Skeletal muscle tissue (tissue), 4 donors: ENCODE measurements around the gene TSEN2. TPM values are rescaled to one million over a fixed set of nuclear protein-coding genes. Genes with fewer than 3 reads are reported as not detected.

Experiments used
- H3K27ac ChIP-seq: one replicate; pipeline ENCODE4 v1.7.0; 2013; ENCODE audit warnings: mild to moderate bottlenecking, low read depth, low read length, inconsistent platforms
- H3K27me3 ChIP-seq, 3 donors: one replicate each; pipeline ENCODE4 v1.7.0; 2013; ENCODE audit warnings: low read length in 3 of 3; ENCODE audit not compliant: control insufficient read depth in 3 of 3, insufficient read depth in 3 of 3
- H3K36me3 ChIP-seq, 3 donors: one replicate each; pipeline ENCODE4 v1.7.0; 2013; ENCODE audit warnings: low read length in 3 of 3; ENCODE audit not compliant: control insufficient read depth in 3 of 3, insufficient read depth in 3 of 3
- H3K4me1 ChIP-seq, 3 donors: one replicate each; pipeline ENCODE4 v1.7.0; 2013; ENCODE audit warnings: low read length in 3 of 3, mild to moderate bottlenecking in 3 of 3; ENCODE audit not compliant: control insufficient read depth in 3 of 3, insufficient read depth in 3 of 3
- H3K4me3 ChIP-seq, 3 donors: one replicate each; pipeline ENCODE4 v1.7.0; 2013; ENCODE audit warnings: low read length in 3 of 3
- H3K9ac ChIP-seq, 3 donors: one replicate each; pipeline ENCODE4 v1.7.0; 2013; ENCODE audit warnings: low read length in 3 of 3, mild to moderate bottlenecking in 3 of 3, moderate library complexity in 2 of 3, low read depth in 1 of 3
- H3K9me3 ChIP-seq, 3 donors: one replicate each; pipeline ENCODE4 v1.7.0; 2013; ENCODE audit warnings: low read length in 3 of 3; ENCODE audit not compliant: control insufficient read depth in 3 of 3
- total RNA-seq: library from RNA; depleted of rRNA; stranded (reverse); fragments of >200 nt; gene quantifications from one replicate; pipeline ENCODE4 v1.2.3, GENCODE V29; 2014
- donor health status: Osteomylitis.

Gene TSEN2
- 15.1 TPM for total RNA-seq

DNA sequence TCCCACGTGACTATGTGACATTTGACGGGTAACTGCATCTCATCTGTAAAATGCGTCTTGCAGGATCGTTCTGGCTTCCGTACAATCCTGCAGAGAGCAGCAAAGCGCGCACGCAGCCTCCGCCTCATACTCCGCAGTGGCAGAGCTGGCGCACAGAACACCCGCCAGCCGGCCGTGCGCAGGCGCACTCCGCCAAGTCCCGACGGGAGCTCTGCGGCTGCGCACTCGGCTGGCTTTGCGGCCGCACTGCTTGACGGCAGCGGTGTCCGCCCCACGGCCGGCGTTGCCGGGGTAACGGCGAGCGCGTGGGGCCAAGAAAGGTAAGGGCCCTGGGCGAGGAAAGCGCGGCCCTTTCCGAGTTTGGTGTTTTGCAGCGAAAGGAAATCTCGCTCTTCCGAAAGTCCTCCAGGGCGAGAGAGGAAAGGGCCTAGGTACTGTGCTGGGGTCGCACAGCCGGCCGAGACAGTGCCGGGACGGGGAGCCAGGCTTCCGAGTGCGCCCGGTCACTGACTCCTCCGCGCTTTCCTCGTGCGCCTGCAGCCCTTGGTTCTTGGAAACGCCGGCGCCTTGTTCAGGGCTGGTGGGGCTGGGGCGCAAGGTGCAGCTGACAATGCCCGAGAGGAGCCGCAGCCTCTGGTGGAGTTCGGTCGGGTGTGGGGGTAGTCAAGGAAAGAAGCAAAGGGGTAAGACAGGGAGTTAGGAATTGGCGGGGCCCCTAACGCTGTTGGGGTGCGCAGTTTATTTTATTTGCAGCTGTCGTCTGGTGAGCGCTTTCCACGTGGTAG, at the start of gene TSEN2:
TSS of gene TSEN2 (plus strand) at position 283 of the 785 bp plus-strand sequence. CDS start 5,321 bp downstream, outside the sequence.
- Histone ChIP-seq H3K4me1 (peaks cover 13 to 29% (median 17%) of the 10 kb centered on the region in 3 donors), H3K4me3 (peak within 1 kb of the TSS; percentile 87 to 92 (median 91)), H3K27ac (peak within 1 kb of the TSS; percentile 59), H3K9ac (peak within 1 kb of the TSS; percentile 80 to 88 (median 85)), H3K27me3 (no peaks in the 10 kb centered on the region), H3K9me3 (no peaks in the 10 kb centered on the region), H3K36me3 (no peaks in the 10 kb centered on the region)

DNA sequence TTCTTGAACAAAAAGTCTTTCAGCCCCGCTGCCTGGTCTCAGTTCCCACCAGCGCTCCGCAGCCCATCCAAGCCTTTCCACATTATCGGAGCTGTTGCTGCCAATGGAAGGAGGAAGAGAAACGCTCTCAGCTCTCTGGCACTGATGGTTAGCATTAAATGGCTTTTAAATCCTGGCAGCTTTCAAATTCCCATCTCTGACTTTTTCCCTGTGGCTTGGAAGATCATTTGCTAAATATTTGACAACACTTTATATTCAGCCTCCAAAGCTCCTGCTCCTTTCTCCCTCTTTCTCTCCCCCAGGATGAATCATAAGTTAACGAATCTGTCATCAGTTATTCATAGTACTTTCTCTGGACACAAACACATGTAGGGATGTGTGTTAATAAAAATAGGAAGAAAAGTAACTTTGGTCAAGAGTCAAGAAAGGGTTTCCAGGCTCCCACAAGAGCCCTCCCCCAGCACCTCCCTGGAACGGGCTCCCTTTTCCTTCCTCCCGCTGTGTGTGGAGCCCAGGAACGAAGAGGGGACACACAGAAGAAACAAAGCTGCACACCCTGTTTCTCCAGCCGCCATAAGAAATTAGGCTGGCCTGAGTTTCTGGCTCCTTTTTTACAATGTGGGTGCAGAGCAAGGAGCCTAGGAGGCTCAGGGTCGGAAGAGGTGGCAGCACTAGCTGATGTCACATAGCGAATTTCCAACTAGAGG, 47.6 kb upstream of the TSEN2 start:
- Histone ChIP-seq H3K27me3 (peaks cover 0 to 14% (median 3%) of the 10 kb centered on the region in 3 donors), H3K27ac (peak overlapping the region; percentile 30), H3K9me3 (no peaks in the 10 kb centered on the region), H3K36me3 (no peaks in the 10 kb centered on the region), H3K9ac (peak overlapping the region in 1 of 3 donors; percentile 16), H3K4me1 (peaks cover 4 to 12% (median 9%) of the 10 kb centered on the region in 3 donors), H3K4me3 (no peak overlapping the region)

DNA sequence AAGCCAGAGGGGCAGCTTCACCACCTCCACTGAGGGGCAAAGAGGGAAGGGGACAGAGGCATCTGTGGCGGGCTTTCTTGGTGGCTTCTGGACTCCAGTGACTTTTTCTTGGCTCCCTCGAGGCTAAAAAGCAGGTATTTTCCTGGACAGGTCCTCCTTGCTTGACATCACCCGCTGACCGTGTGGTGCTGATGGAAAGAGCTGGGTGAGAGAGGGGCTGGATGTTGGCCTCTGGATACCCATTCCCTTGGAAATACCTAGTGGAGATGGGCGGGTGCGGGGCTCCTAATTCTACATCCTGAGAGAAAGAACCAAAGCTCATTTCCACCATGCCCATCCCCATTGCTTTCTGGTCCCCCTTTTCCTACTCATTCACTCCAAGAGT, 47.1 kb upstream of the TSEN2 start:
- Histone ChIP-seq H3K27ac (no peak overlapping the region), H3K4me3 (no peak overlapping the region), H3K9ac (no peak overlapping the region), H3K4me1 (peaks cover 4 to 12% (median 9%) of the 10 kb centered on the region in 3 donors), H3K36me3 (no peaks in the 10 kb centered on the region), H3K9me3 (no peaks in the 10 kb centered on the region), H3K27me3 (peaks cover 4 to 18% (median 6%) of the 10 kb centered on the region in 3 donors)

DNA sequence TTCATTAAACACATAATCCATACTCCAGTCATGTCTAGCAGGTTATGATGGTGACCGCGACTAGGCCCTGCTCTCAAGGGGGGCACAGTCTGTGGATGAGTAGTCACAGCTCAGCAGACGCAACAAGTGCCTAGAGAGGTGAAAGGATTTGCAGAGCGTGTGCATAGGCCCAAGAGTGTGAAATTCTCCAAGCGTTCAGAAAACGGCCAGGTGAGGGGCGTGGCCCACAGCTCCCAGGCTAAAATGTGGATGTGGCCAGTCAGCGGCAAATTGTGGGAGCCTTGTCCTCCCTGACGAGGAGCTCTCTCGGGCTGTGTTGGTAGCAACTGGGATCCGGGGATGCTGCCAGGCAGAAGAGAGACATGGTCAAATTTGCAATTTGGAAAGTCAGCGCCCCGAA, 46.4 kb upstream of the TSEN2 start:
- Histone ChIP-seq H3K36me3 (no peaks in the 10 kb centered on the region), H3K27ac (no peak overlapping the region), H3K9me3 (no peaks in the 10 kb centered on the region), H3K9ac (no peak overlapping the region), H3K4me3 (no peak overlapping the region), H3K27me3 (peaks cover 4 to 24% (median 6%) of the 10 kb centered on the region in 3 donors), H3K4me1 (peaks cover 9 to 15% (median 13%) of the 10 kb centered on the region in 3 donors)

DNA sequence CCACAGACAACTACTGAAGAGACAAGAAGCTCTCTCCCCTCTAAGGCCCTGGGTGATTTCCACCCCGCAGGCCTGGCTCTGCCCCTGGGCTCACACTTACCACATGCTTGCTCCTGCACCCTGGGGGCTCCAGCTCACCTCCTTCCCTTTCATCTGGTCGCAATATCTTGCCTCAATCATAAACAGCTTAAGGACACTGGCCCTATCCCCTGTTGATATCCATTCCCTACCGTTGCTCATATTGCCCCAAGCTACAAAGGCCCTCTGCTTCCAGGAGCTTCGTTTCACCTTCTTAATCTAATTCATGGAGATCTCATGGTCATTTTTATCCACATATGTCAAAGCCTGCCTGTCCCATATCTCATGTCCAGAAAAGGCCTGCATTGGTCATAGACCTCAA, 46.0 kb upstream of the TSEN2 start:
- Histone ChIP-seq H3K36me3 (no peaks in the 10 kb centered on the region), H3K27me3 (peaks cover 4 to 29% (median 9%) of the 10 kb centered on the region in 3 donors), H3K9me3 (no peaks in the 10 kb centered on the region), H3K27ac (no peak overlapping the region), H3K4me1 (peaks cover 9 to 16% (median 14%) of the 10 kb centered on the region in 3 donors), H3K9ac (no peak overlapping the region), H3K4me3 (no peak overlapping the region)

DNA sequence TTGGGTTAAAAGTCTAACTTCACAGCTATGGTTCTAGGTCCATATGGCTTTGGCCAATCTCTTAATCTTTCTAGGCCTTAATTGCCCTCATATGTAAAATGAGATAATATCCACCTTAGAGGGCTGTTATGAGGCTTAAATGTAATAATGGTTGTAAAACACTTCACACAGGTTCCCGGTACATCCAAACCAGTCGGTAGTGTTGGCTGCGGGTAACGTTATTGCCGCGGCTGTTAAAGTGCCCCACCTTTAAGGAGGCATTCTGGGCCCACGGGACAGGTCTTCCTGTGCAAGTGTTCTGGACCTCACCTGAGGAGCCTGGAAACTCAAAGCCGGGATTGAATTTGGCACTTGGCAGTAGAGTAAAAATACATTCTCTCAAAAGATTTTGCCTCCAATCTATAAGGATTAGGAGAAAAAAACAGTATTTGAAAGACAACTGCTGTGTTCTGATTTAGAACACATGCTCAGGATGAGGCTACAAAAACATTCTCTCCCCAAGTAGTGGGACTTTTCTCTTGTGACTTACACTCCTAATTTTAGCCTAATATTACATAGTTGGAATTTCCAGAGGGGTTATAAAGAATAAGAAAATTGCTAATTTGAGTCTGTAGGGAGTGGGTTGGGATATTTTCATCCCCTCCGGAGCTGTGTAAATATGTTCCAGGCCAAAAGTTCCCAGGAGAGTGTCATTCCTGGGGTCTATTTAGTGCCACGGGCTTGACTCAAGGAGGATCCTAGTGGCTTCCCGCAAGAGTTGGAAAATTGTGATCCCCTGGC, 44.9 kb upstream of the TSEN2 start:
- Histone ChIP-seq H3K27ac (no peak overlapping the region), H3K36me3 (no peaks in the 10 kb centered on the region), H3K9ac (no peak overlapping the region), H3K4me1 (peaks cover 9 to 16% (median 14%) of the 10 kb centered on the region in 3 donors), H3K27me3 (peaks cover 4 to 38% (median 12%) of the 10 kb centered on the region in 3 donors), H3K9me3 (no peaks in the 10 kb centered on the region), H3K4me3 (no peak overlapping the region)

DNA sequence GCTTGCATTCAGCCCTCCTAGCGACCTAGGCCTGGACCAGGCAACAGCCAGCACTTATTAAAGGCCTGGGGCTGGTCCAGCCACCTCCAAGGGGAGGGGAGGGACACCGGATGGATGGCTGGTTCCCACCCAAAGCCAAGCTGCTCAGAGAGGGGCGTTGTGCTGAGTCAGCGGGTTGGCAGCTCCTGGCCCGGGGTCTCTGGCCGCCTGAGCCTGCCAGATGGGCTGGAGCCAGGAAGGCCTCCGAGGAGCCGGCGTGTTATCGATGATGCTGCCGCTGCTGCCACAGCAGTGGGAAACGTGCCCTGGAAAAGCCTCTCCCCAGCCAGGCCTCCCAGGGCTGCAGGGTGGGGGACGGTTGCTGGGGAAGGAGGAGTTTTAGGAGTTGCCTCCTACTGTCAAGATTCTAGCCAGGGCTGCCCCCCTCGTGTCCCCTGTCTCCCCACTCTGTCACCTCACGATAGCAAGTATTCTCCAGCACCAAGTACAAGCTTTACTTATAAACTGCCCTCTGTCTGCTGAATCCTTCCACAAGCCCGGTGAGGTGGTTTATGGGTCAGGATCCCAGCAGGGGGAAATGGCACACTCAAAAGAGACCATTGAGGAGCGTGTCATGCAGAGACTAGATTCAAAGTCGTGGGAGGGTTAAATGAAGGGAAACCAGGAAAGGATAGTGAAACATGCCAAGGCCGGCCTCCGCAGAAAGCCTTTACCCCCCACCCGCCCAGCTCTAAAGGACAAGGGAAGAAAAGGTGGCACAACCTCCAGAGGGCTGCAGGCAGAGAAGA, 43.2 kb upstream of the TSEN2 start:
- H3K9me3 ChIP-seq: no peaks in the 10 kb centered on the region

DNA sequence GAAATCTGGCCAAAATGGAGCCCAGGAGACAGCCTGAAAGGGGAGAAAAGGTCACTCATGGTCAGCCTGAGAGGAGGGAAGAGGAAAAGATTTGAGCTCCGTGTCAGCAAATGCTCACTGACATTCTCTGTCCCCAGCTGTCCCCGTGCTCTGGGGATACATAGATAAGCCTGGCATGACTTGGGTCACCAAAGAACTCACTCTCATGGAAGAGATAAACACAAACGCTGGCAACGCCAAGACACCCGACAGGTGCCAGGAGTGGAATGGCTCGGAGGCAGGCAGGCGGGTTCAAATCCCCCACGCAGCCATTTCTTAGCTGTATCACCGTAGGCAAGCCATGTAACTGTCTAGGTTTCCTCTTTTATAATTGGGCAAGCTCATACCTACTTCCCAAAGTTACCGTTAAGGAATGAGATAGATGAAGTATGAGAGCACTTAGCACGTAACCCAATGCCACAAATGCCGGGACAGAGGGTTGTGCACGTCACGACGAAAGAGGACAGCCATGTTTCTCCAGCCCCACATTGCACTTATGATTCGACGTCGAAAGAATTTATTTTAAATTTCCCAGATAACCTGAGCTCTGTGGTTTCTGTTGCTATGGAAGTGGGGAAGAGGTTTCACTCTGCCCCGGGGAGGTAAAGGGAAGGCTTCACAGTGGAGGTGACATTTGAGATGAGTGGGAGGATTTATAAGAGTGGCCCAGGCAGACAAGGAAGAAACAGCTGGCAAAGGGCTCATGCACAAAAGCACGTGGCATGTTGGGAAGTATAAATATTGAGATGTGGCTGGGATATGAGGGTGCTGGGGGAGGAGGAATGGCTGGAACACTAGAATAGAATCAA, 41.4 kb upstream of the TSEN2 start:
- H3K27ac ChIP-seq: no peak overlapping the region
- no peak overlapping the region for H3K9ac ChIP-seq
- H3K36me3 ChIP-seq: no peaks in the 10 kb centered on the region
- no peak overlapping the region for H3K4me3 ChIP-seq
- H3K9me3 ChIP-seq: no peaks in the 10 kb centered on the region
- H3K4me1 ChIP-seq: peaks cover 8 to 14% (median 9%) of the 10 kb centered on the region in 3 donors
- H3K27me3 ChIP-seq: peaks cover 4 to 36% (median 25%) of the 10 kb centered on the region in 3 donors

More for the DNA sequence above, 43.2 kb upstream of the TSEN2 start:
- Histone ChIP-seq H3K36me3 (no peaks in the 10 kb centered on the region), H3K27me3 (peaks cover 4 to 40% (median 23%) of the 10 kb centered on the region in 3 donors), H3K27ac (no peak overlapping the region), H3K4me3 (no peak overlapping the region), H3K4me1 (peaks cover 9 to 16% (median 14%) of the 10 kb centered on the region in 3 donors), H3K9ac (no peak overlapping the region)
